HuH-7 (cell line): ENCODE data around the gene SPACA1.

ENCODE experiments used
- DNase-seq: peaks from one replicate; pipeline ENCODE4 v3.0.0; 2011; ENCODE audit warnings: low spot score

SPACA1 gene

GRCh38 chr6:88105741-88106340, 58.2 kb downstream of the SPACA1 start:
- DNase-seq: no peak

- DNase-seq: no peak
Observed at GRCh38 chr6:88107241-88107640, 59.6 kb downstream of the SPACA1 start.

GRCh38 chr6:88111991-88112390, 64.3 kb downstream of the SPACA1 start:
- DNase-seq: no peak

- no peak for DNase-seq
Observed at GRCh38 chr6:88114838-88115237, 67.2 kb downstream of the SPACA1 start.

GRCh38 chr6:88115307-88115706, 67.7 kb downstream of the SPACA1 start:
- no peak for DNase-seq

- no peak for DNase-seq
Observed at GRCh38 chr6:88116276-88116675, 68.6 kb downstream of the SPACA1 start.
